NCI-H2107 (cell line): ENCODE results near the gene GSN.

Experiments
- DNase-seq: peaks from one replicate; lab custom pipeline; 2025; lab: John Stamatoyannopoulos, UW

Gene GSN

DNA sequence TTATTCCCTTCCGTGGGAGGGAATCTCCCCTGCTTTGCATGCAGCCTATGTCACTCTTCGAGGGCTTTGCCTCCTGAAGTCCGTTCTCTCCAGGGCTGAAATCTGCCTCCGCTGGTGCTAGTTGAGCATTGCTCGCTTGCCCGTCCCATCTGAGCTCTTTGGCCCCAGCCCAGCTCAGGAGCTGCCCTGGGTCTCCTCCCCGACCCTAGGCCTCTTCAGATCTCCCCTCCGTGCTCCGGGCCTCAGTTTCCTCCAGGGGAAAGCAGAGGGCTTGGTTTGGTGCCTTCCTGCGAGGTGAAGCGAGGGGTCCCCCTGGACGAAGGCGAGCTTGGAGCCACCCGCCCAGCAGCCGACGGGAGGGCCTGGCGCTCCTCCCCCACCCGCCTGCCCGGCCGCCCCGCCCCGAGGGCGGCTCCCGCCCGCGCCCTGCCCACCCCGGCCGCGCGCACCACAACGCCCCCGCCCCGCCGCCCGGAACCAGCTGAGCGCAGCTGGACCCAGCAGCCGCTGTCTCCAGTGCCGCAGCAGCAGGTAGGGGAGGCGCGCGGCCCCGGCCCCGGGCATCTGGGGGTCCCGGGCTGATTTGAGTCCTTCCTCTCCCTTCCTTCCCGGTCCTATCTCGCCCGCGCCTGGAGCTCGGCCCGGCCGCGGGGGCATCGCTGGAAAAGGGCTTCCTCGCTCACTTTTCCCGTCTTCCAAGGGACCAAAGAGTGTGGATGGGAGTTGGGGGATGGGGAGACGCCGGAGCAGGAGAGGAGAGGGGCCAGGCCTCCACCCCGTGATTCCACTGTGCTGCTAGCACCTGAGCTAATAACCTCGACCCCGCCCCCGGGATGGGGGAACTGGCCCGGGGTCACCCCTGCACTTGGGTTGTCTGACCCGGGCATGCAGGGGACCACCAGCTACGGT, at the start of gene GSN:
Gene GSN (plus strand): TSS at position 474 of the 909 bp plus-strand sequence. CDS start 33,810 bp downstream, outside the sequence.
- DNase-seq = no peak

DNA sequence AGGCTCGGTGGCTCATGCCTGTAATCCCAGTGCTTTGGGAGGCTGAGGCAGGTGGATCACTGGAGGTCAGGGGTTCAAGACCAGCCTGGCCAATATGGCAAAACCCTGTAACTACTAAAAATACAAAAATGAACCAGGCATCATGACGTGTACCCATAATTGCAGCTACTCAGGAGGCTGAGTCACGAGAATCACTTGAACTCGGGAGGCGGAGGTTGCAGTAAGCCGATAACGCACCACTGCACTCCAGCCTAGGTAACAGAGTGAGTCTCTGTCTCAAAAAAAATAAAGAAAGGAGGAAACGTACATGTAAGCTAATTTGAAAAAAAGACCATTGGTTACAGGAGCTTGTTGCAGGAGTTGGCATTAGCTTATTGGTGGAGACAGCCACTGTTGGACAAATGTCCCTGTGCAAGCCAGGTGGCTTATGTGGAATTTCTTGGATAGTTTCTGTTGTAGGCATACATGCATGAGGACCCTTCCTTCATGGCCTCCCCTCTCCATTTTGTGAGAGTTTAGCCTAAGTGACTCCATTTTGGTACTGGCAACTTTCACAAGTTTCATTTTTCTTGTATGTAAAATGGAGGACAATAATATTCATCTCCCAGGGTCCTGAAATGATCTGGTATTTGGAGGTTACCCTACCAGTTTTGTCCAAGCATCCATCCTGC, 49.5 kb upstream of the GSN start:
- no peak for DNase-seq

DNA sequence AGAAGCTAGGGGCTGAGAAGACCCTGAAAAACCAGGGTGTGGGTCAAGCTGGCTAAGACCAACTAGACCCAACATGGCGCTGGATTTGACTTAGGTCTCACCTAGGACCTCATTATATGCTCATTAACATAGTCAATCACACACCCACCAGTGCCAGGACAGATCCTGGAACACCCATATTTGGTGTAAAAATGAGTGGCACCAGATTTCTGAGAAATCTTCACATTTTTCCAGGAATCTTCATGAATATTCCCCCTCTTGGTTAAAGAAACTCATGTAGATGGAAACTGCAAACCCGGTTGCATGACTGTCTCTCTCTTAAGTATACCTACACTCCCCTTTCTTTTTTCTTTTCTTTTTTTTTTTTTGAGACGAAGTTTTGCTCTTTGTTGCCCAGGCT, 48.4 kb upstream of the GSN start:
- DNase-seq = no peak

DNA sequence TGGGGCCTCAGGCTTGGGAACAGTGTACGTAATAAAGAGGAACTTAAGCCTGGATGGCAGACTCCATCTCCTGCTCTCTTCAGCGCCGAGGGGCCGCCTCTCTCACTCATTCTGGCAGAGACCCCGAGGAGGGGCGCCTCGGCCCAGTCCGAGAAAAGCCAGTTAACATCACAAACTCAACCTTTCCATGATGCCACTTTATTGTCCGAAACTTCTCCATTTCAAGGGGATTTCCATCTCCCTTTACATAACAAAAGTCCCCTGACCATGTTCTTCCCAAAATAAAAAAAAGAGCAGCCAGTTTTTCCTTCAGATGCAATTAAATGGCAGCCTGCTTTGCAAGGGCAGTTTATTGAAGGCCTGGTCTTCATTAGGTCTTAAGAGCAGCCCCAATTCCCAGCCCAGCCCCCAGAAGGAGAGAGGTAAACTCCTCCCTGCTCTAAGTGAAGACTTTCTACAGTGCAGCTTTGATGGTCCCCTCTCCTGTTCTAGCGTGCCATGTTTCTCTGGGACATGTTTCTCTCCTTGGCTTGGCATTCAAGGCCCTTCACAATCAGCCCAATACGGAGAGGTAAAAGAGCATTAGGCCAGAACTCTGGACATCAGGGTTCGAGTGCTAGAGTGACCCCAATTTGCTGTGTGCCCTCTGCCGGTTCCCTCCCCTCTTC, 46.8 kb upstream of the GSN start:
- no peak for DNase-seq

DNA sequence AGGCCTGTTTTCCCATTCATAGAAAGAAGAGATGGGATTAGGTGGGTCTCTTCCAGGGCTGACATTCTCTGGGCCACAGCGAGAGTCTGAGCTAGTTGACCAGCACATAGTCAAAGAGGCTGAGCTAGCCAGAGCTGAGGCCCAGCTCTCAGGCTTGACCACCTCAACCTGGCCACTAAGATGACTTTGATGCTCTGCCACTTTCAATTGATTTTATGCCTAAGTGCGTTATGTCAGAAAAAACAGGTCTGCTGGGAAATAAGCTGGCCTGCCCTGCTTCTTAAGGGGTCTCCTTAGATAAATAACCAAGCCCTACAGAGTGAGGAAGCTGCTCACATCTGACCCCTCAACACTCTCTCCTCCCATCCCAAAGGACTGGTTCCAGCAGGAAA, 46.3 kb upstream of the GSN start:
- no peak for DNase-seq

DNA sequence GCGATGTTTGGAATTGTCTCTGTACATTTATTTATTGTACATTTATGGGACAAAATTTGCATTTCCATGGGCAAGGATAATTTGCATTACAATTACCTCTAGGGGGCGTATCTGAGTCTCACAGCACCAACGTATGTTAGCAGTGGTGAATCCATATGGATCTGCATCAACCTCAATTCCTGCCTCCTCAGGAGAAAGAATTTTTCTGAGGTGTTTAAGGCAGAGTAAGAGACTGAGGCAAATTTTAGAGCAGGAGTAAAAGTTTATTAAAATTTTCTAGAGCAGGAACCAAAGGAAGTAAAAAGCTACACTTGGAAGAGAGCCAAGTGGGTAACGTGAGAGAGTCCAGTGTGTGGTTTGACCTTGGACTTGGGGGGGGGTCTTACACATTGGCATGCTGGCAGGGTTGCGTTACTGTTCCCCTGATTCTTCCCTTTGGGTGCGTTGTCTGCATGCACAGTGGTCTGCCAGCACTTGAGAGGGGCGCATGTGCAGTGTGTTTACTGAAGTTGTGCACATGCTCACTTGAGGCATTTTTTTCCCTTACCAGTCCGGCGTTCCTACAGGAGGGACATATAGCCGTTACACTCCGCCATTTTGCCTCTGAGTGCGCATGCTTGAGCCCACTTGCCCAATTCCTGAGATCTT, 45.3 kb upstream of the GSN start:
- DNase-seq = no peak

DNA sequence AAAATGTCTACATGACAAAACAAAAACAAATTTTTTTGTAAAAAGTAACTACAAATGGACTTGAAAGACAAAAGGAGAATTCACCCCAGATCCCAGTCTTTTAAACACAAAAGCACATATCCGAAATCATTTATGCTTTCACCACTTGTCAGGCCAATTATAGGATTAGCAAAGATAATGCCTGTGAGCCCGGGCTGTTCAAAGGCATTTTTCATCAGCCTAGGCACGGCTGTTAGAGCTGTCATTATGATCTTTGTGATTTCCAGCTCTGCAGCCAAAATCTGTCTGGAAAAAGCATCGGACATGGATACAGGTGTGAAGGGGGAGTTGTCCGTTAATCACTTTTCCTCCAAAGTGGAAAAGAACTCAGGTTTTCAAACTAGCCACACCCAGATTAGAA, 42.7 kb upstream of the GSN start:
- no peak for DNase-seq

DNA sequence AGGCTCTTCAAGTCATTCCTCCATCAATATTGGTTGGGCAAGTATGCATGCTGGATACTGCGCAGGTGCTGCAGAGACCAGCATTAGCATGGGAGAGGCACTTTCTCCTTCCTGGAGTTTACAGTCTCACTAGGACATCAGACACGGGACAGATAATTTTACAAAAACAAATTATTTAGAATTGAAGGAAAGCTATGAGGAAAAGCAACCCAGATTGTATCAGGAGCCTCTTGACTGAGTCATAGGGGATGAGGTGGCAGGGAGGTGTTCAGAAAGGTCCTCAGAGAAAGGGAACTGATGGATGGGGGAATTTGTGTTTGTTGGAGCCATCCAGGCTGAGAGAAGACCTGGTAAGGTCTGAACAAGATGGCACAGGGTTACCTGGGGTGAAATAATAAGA, 41.8 kb upstream of the GSN start:
- DNase-seq = no peak

DNA sequence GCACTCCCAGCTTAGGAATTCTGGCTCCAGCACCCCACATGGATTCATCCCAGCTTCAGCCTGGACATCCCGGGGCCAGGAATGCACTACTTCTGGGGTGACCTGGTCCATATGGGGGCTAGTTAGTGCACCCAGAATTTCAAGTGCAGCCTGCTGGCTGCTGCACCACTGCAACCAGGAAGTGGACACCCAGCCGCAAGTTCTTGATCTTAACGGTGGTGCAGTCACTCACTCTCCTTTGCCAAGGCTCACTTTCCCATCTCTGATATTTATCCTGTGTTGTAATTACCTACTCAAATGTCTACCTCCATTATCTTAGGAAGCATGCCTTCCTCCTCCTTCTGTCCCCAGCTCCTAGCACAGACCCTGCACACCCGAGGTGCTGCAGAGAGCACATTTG, 40.1 kb upstream of the GSN start:
- DNase-seq = no peak

DNA sequence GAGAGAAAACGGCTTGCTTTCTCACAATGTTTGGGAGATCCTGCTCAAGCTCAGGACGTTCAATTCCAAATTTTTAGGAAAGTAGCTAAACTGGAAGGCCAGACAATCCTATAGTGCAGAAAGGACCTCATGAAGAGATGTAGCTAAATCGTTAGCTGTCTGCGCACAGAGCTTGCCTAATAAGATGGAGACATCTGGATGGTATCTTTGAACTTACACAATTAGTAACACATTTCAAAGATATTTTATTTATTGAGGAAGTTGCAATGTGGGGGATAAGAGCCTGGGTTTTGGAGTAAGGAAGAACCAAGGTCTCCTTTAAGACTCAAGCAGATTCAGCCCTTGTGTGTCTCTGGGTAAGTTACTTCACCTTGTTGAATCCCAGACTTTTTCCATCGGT, 37.7 kb upstream of the GSN start:
- no peak for DNase-seq

DNA sequence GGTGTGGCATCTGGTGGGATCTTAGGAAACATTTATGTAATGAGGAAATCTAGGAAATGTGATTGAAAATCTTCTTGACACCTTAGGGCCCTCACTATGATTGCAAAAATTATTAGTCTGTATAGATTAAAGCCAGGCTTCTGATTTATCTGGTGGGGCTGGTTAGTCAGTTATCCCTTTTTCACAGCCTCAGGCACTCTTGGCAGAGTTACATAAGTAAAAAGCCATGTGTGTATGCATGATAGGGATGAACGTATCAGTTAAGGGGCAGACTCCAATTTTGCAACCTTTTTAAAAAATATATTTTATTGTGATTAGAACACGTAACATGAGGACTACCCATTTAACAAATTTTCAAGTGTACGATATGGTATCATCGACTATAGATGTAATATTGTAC, 35.7 kb upstream of the GSN start:
- DNase-seq = no peak

DNA sequence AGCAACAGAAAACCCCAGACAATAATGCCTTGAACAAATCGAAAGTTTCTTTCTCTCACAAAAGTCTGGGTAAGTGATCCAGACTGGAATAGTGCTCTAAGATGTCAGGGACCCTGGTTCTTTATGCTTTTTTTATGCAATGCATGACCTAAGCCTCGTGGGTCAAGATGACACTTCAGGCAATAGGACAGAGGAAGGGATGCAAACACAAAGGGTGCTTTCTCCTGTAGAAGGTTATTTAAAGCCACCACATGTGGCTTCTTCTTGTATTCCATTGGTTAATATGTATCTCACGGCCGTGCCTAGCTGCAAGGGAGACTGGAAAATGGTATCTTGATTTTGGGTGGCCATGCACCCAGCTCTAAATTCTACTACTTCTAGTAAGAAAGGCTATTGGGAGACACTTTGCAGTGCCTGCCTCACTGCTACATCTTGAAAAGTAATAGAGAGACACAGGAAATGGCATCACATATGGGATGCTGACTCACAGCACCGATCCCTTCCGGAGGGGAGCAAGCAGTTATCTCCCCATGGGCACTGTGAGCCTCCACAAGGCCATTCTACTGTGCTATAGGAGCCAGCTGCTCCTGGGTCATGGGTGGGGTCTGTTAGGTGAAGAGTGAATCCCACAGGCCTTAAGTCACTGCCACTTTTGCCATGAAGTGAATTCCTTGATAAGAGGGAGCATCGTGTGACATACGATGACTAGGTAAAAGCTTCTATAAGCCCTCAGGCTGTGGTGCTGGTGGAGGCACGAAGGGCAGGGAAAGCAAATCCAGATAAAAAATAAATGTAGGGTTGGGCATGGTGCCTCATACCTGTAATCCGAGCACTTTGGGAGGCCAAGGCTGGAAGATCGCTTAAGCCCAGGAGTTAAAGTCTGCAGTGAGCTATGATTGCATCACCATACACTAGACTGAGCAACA, 33.8 kb upstream of the GSN start:
- no peak for DNase-seq

DNA sequence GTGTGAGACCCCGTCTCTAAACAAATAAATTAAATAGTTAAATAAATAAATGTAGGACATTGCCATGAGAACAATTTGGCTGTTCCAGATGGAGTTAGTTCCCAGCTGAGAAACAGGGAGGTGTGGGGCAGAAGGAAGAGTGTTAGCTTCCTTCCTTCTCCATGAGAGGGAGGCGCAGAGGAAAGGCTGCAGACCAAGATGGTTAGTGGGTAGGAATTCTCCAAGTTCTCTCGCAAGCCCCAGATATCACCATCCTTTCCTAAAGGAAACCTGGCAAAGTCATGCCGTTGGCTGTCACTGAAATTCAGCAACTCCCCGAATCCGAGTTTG, 33.2 kb upstream of the GSN start:
- no peak for DNase-seq

DNA sequence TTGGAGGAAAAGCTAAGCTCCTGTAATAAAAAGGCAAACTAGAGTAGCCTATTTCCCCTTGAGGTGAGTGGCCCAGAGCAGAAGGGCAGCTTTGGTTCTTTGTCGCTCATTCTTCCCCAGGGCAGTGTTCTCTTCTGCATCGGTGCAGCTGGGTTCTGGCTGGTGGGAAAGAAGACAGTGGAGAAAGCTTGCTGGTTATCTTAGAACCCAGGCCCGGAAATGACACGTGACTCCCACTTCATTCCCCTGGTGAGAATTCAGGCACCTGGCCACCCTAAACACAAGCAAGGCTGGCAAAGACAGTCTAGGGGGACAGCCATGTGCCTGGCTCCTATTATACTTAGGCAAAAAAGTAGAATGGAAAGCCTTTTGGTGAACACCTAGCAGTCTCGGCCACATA, 32.5 kb upstream of the GSN start:
- DNase-seq = no peak

DNA sequence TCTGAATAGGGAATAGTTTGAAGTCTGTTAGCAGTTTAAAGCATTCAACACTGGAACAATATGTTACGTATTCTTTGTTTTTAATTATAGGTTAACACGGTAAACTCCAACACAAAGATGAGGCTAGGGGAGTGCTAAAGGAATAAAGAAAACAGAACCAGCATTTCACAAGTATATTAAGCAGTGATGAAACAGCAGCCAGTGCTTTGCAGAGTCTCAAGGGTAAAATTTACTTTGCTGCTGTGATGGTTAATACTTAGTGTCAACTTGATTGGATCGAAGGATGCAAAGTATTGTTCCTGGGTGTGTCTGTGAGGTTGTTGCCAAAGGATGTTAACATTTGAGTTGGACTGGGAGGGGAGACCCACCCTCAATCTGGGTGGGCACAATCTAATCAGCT, 30.0 kb upstream of the GSN start:
- DNase-seq = no peak

DNA sequence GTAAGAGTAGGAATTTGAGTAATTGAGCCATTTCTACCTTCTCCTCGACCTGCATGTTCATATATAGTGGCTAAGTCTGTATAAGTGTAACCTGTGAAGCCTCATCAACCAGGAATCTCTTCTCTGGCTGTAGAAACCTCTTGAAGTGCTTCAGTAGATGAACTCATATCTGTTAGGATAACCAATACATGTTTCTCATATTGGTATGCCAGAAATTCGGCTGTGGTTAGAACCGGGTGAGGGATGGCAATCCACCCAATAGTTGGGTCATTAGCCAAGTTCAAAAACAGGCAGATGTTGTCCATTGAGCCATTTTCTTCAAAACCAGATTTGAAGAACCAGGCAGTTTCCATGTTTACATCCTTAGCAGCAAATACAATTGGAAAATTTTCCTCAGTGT, 28.9 kb upstream of the GSN start:
- no peak for DNase-seq

DNA sequence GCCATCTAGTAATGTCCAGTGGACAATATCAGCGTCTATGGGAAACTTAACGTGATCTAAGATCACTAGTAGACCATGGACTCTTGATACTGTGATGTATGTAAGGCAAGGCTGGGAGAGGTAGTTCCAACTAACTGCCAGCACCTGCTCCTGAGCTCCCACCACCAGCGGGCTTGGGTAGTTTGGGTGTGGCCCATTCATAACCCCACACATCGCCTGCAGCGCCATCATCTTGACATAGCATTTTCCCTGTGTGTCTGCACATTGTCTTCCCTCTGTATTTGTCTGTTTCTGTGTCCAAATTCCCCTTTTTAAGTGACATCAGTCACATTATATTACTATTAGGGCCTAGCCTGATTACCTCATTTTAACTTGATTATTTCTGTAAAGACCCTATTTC, 28.1 kb upstream of the GSN start:
- DNase-seq = no peak

DNA sequence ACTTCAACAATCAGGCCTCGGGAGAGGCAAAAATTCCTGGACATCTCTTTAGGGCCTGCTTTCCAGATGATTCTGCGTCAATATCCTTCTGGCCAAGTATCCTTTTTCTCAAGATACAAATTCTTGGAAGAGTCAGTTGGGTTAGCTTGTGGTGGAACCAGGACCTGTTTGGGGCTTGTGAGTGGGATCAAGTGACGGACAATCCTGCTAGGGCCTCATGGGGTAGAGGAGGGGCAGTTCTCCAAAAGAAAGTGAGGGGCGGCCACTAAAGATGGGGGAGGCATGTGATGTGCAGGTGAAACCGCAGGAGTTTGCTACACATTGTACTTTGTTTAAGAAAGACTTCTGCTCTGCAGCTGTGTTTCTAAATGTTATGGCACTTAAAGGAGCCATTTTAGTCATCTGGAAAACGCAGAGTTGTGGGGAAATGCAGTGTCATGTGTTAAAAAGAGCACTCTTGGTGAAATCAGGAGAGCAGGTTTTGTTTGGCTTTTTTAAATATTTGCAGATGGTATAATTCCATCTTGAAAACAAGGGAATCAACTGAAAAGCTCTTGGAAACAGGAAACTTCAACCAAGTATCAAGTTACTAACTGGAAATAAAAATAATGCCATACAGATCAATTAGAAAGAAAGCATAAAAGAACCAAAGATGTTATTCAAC, 27.4 kb upstream of the GSN start:
- DNase-seq = no peak

DNA sequence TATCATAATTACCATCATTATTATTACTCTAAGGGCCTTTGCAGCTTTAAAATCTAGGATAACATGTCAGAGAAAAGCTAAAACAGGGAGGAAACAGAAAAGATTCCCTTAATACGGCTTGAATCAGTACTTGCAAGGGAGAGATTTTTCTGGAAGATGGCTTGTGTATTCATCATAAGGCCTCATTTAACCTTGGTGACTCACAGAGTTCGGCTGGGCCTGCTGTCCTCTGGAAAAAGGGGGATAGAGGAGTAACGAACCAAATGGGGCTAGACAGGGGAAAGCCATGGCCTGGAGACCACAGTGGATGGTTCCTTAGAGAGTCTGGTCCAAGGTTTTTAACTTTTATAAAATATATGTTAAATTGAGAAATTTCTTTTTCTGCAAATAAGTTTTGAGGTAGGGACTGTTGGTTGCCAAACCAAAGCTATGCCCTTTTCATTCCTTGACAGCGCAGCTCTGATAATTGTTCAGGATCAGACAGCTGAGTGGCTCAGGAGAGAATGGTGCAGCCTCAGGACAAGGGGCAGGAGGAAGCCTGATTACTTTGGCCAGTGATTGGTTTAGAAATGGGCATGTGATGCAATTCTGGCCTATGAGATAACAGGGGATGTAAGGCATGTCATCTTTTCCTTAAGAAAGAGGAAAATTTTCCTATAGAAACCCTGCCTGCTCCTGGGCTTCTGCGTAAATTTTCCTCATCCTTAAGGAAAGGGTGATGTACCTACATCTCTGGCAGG, 25.6 kb upstream of the GSN start:
- no peak for DNase-seq

DNA sequence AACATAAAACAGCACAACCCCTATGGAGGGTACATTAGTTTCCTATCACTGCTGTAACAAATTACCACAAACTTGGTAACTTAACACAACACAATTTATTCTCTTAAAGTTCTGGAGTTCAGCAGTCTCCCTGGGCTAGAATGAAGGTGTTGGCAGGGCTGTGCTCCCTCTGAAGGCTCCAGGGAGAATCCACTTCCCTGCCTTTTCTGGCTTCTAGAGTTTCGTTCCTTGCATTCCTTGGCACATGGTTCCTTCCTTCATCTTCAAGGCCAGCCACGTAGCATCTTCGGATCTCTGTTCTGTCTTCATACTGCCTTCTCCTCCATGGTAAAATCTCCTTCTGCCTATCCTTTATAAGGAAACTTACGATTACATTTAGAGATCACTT, 25.0 kb upstream of the GSN start:
- DNase-seq = no peak
